Measurements from ENCODE around the gene PPP1R37.

The PPP1R37 gene

GRCh38 chr19:45156751-45157150 is 63.8 kb downstream of the PPP1R37 start:
- no peak for FAIRE-seq

GRCh38 chr19:45158503-45159209 is 65.7 kb downstream of the PPP1R37 start:
- no peak for FAIRE-seq

GRCh38 chr19:45159210-45159970 is 66.4 kb downstream of the PPP1R37 start:
- no peak for FAIRE-seq

GRCh38 chr19:45159971-45160324 is 67.0 kb downstream of the PPP1R37 start:
- no peak for FAIRE-seq

GRCh38 chr19:45160870-45161737 is 68.1 kb downstream of the PPP1R37 start, which contains the start of gene NKPD1:
Gene NKPD1, minus strand, starts transcription at chr19:45160982. Its CDS starts 832 bp downstream, at chr19:45160150.
- no peak for FAIRE-seq

- no peak for FAIRE-seq
Observed at GRCh38 chr19:45161738-45162607, 69.0 kb downstream of the PPP1R37 start.

- FAIRE-seq = no peak
Observed at GRCh38 chr19:45162608-45163143, 69.7 kb downstream of the PPP1R37 start.

- no peak for FAIRE-seq
Observed at GRCh38 chr19:45163156-45163555, 70.2 kb downstream of the PPP1R37 start.

GRCh38 chr19:45163751-45164460 is 70.9 kb downstream of the PPP1R37 start:
- FAIRE-seq = no peak

GRCh38 chr19:45164577-45165335 is 71.8 kb downstream of the PPP1R37 start:
- no peak for FAIRE-seq

- no peak for FAIRE-seq
Observed at GRCh38 chr19:45166723-45167252, 73.8 kb downstream of the PPP1R37 start.

GRCh38 chr19:45168767-45169351 is 75.9 kb downstream of the PPP1R37 start:
- FAIRE-seq = no peak

- FAIRE-seq = no peak
Observed at GRCh38 chr19:45169602-45170001, 76.6 kb downstream of the PPP1R37 start.

GRCh38 chr19:45170146-45171106 is 77.4 kb downstream of the PPP1R37 start:
- no peak for FAIRE-seq

GRCh38 chr19:45171211-45171623 is 78.2 kb downstream of the PPP1R37 start:
- no peak for FAIRE-seq

- FAIRE-seq = no peak
Observed at GRCh38 chr19:45172173-45172572, 79.2 kb downstream of the PPP1R37 start.

- no peak for FAIRE-seq
Observed at GRCh38 chr19:45172611-45173208, 79.7 kb downstream of the PPP1R37 start.

GRCh38 chr19:45173816-45174215 is 80.8 kb downstream of the PPP1R37 start:
- no peak for FAIRE-seq
